Large intestine (tissue), 3 donors: Measurements from ENCODE around the gene DMXL1. TPM values are rescaled to one million over a fixed set of nuclear protein-coding genes. Genes with fewer than 3 reads are reported as not detected.

Experiments used
- DNase-seq, 2 donors: peaks; one replicate each; pipeline versions ENCODE4 v3.0.0 to v3.0.0-alpha.2; 2013
- H3K27ac ChIP-seq: one replicate; pipeline ENCODE4 v1.5.1; 2013; ENCODE audit warnings: low read length
- H3K27me3 ChIP-seq: 2 replicates; pipeline ENCODE4 v1.6.1; 2013; ENCODE audit warnings: low read length; ENCODE audit not compliant: control insufficient read depth, insufficient read depth
- H3K36me3 ChIP-seq: 2 replicates; pipeline ENCODE4 v1.6.1; 2013; ENCODE audit warnings: low read length; ENCODE audit not compliant: control insufficient read depth, insufficient read depth
- H3K4me1 ChIP-seq: one replicate; pipeline ENCODE4 v1.6.1; 2013; ENCODE audit warnings: low read length; ENCODE audit not compliant: control insufficient read depth, insufficient read depth
- H3K4me3 ChIP-seq: one replicate; pipeline ENCODE4 v1.5.1; 2013; ENCODE audit warnings: low read length
- H3K9me3 ChIP-seq: one replicate; pipeline ENCODE4 v1.6.1; 2013; ENCODE audit warnings: mild to moderate bottlenecking, low read depth, low read length, moderate library complexity; ENCODE audit not compliant: control insufficient read depth
- WGBS: methylation state at CpG from one replicate; pipeline ENCODE4 v1.1.5; 2013; ENCODE audit warnings: low lambda C conversion rate; ENCODE audit not compliant: insufficient coverage; 5-methylcytosine and 5-hydroxymethylcytosine counted together
- polyA plus RNA-seq: library from polyadenylated mRNA; unstranded; fragments of 120-200 nt; gene quantifications from one replicate; pipeline ENCODE4 v1.2.1, GENCODE V29; 2013

DMXL1 gene
- polyA plus RNA-seq, 1 donor, result 27.7 TPM

DNA sequence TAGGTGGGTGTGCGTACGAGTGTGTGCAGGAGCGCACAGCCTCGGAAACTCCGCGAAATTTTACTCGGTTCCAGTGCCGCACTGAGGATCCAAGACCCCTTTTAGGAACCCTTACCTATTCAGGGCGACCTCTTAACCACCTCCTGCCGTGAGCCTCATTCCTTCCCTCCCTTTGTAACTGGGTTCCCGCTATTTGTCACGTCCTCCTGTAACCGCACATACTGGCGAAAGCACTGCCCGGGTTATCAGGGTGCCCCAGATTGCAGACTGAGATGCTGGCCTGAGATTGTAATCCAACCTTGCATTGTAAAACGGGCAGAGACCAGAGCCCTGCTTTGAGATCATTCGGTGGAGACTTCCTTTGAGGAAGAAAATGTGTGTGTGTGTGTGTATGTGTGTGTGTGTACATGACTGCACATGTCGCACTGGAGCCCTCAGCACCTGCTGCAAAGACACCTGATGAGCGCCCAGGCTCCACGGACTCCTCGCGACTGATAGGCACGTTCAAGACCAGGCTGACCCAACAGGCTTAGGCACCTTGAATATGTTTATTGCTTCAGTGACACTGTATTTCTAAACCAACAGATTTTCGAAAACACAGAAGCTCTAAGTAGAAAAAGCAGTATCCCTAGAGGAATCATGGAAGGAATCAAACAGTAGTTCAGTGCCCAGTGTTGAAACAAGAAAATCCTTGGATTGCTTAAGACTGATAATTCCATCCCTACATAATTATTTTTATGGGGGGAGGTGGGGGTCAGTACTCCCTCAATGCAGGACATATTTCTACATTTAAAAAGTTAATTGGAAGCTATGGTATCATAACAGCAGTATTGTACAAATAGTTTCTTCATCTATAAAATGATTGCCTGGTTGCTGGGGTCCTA, 198.4 kb downstream of the DMXL1 start:
- peak; percentile 33 to 81 for DNase-seq
- H3K4me1 ChIP-seq, result peaks cover 16% of the 10 kb centered on the region
- no peaks in the 10 kb centered on the region for H3K36me3 ChIP-seq
- WGBS, result no CpG with 5 or more reads among the region's 24 CpGs
- no peaks in the 10 kb centered on the region for H3K27me3 ChIP-seq
- no peaks in the 10 kb centered on the region for H3K9me3 ChIP-seq
- peak overlapping the region; percentile 92 for H3K27ac ChIP-seq
- H3K4me3 ChIP-seq, result peak overlapping the region; percentile 78

DNA sequence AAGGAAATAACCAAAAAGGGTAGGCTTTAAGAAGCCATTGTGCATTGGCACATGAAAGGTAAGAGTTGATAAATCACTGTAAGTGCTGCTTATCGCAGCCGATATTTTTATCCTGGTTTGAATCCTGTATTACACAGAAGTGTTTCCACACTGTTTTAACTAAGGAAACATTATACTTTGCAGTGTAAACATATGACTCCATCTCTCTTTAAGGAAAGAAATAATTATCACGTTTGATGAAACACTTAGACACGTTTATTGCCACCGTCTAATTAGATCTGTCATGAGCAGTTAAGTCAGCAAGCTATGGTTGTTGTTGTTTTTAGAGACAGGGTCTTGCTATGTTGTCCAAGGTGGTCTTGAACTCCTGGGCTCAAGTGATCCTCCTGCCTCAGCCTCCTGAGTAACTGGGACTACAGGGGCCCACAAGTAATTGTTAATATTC, 199.3 kb downstream of the DMXL1 start:
- Histone ChIP-seq H3K4me3 (no peak overlapping the region), H3K9me3 (no peaks in the 10 kb centered on the region), H3K27me3 (no peaks in the 10 kb centered on the region), H3K4me1 (peaks cover 20% of the 10 kb centered on the region), H3K36me3 (no peaks in the 10 kb centered on the region), H3K27ac (no peak overlapping the region)
- no peak for DNase-seq
- WGBS, result no CpG with 5 or more reads among the region's 5 CpGs

DNA sequence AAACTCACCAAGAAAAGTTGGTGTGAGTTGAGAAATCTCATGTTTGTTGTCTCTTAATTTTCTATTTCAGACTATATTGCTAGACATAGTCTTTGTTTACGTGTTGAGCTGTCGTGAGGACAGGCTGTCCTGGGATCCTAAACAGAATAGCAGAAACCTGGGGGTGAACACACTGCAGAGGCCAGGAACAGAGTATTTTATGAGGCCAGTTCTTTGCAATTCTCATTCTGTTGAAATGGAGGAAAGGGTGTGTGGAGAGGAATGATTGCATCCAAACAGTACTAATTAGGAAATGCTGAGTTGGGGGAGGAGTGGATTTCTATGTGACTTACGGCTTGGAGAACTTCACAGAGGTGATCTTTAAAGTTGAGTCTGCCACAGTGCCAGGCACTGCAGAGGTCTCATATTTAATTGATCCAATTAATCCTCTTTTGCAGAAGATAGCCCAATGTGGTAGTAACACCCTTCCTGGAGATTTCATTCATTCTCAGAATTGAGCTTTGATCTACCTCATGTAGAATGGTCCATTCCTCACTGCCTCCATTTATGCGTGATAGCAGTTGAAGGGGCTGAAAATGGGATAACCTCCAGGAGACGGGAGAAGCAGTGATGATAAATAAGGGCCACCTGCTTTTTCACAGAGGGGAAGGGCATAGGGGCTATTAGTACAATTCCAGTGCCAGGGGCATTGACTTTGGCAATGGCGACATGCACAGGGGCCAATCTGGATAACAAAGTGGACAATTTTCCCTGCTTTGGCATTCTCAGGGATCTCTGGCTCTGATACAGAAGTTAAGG, 200.3 kb downstream of the DMXL1 start:
- DNase-seq, result no peak
- Histone ChIP-seq H3K27ac (no peak overlapping the region), H3K36me3 (no peaks in the 10 kb centered on the region), H3K4me3 (no peak overlapping the region), H3K9me3 (no peaks in the 10 kb centered on the region), H3K27me3 (no peaks in the 10 kb centered on the region), H3K4me1 (peaks cover 20% of the 10 kb centered on the region)
- WGBS, result 92% methylated on average over 2 of the region's 6 CpGs

DNA sequence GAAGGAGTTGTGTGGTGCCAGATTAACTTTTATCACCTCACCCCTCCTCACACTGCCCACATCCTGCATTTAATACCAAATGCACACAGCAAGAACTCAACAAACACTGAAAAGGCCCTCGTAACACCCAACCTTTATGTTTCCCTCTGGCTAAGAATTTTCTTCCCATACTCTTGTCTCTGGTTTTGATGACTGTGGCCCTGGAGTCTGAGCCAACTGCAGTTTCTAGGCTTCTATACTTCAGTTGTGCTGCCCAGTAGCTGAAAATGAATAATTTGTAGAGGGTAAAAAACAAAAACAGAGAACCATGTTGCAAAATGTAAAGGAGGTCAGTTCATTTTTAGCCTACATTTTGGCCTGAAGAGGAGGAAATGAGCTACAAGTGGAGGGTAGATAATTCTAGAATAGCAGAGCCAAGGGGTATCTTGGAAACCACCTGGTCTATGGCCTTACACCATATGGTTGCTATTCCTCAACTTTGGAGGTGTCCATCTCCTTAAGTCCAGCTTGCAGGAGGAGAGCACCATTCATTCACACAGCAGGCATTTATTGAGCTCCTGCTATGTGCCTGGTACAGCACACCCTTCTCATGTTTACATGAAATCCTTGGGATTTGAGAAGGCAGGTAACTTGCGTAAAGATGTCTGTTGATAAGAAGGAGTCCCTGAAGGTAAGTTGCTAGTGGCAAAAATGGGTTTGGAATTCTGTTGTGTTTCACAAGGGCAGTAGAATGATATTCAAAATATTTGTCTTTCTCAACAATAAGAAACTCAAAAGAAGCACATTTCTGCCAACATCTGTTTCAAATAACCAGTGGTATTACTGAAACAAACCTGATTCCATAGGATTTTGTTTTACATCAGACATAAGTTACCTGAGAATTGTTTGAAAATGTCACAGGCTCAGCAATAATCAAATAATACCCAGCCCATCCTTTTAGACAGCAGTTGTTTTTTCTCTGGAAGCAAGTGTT, 201.2 kb downstream of the DMXL1 start:
- WGBS, result no CpG with 5 or more reads among the region's 2 CpGs
- no peak overlapping the region for H3K27ac ChIP-seq

DNA sequence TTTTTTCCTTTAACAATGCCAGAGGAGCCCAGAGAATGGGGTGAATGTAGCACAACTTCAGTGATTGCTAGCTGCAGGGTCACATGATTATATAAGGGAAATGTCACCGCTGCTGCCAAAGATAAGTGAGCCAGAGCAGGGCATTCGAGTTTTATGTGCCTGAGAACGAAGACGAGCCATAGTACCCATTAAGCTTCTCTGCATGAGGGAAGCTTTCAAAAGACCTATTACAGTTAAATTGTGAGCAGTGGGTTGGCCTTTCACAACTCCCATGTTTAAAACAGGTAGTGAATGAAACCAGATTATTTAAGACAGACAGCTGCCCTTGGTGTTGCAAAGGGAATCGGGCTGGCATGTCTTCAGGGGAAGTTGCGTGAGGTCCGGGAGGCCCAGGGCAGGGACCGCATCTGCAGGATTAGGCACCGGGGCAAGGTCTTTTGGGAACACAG, 202.5 kb downstream of the DMXL1 start:
- Histone ChIP-seq H3K27ac (no peak overlapping the region), H3K27me3 (no peaks in the 10 kb centered on the region), H3K4me3 (no peak overlapping the region), H3K4me1 (peaks cover 17% of the 10 kb centered on the region), H3K36me3 (no peaks in the 10 kb centered on the region), H3K9me3 (no peaks in the 10 kb centered on the region)
- no CpG with 5 or more reads among the region's 9 CpGs for WGBS
- peak in 1 of 2 donors; percentile 38 for DNase-seq

More for the DNA sequence above, 201.2 kb downstream of the DMXL1 start:
- DNase-seq, result no peak
- no peaks in the 10 kb centered on the region for H3K9me3 ChIP-seq
- no peak overlapping the region for H3K4me3 ChIP-seq
- no peaks in the 10 kb centered on the region for H3K36me3 ChIP-seq
- peaks cover 20% of the 10 kb centered on the region for H3K4me1 ChIP-seq
- no peaks in the 10 kb centered on the region for H3K27me3 ChIP-seq

DNA sequence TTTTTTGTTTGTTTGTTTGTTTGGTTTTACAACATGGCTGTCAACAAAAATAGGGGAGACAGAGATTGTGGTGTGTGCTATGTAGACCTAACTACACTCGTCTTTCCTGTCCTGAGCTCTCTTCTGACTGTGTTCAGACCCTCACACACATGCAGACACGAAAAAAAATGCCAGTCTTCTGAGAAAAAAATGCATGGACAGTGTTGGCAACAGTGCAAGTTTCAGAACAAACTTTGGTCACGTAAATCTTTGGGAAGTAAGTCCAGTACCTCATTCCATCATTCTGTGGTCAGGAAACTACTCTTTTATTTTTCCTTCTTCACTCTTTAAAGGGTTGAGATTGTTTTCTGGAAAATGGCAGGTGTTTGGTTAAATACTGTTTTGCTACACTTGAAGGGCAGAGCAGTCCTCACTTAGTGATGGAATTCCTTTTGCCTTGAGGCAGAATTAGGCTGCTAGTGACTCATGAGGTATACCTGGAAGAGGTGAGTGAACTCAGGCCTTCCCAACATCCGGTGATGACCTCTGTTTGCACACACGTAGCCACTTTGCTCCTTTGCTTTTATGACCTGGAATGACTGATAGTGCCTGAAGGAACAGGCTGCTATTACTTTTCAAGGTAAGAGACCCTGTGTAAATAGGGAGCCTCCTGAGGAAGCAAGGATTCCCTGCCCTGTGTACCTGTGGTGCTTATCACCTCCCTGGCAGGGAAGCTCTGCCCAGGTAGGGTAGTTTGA, 203.3 kb downstream of the DMXL1 start:
- 85% methylated on average over 2 of the region's 5 CpGs for WGBS
- no peaks in the 10 kb centered on the region for H3K36me3 ChIP-seq
- H3K4me1 ChIP-seq, result peaks cover 17% of the 10 kb centered on the region
- peak overlapping the region; percentile 28 for H3K27ac ChIP-seq
- peak; percentile 83 to 93 for DNase-seq
- no peaks in the 10 kb centered on the region for H3K9me3 ChIP-seq
- H3K4me3 ChIP-seq, result no peak overlapping the region
- no peaks in the 10 kb centered on the region for H3K27me3 ChIP-seq

DNA sequence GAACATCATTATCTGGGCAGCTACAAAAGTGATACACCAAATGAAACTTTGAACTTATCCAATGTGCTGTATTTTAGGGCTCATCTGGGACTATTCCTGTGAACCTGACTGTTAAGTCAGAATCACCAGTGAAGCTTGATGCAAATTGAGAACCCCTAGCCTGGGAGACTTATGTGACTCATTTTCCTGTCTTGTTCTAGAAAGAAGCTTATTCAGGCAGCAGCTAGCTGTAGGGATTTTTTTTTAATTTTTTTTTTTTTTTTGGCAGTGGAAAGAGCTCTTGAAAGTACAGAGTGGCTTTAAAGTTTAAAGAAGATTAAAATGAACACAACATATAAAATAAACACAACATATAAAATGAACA, 203.9 kb downstream of the DMXL1 start:
- DNase-seq, result no peak
- H3K27me3 ChIP-seq, result no peaks in the 10 kb centered on the region
- no peak overlapping the region for H3K4me3 ChIP-seq
- no peaks in the 10 kb centered on the region for H3K36me3 ChIP-seq
- H3K27ac ChIP-seq, result peak overlapping the region; percentile 28
- peaks cover 17% of the 10 kb centered on the region for H3K4me1 ChIP-seq
- no peaks in the 10 kb centered on the region for H3K9me3 ChIP-seq

DNA sequence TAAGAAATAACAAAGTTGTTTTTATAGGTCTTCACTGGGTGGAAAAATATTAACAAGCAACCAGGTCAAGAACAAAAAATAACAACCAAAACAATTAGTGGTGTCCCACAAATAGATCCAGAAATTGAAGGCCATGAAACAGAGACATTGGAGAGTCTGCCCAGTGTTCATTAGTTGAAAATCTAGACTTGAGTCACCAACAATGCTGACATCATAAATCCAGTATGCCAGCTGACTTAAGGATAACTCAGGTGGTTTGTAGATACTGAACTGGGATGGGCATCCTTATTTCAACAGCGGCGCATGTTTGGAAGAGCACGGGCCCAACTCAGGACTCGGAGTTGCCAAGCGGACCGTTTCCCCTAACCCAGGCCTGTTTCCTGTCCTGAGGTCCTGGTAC, 204.3 kb downstream of the DMXL1 start:
- Histone ChIP-seq H3K36me3 (no peaks in the 10 kb centered on the region), H3K4me1 (peaks cover 17% of the 10 kb centered on the region), H3K27me3 (no peaks in the 10 kb centered on the region), H3K27ac (no peak overlapping the region), H3K9me3 (no peaks in the 10 kb centered on the region), H3K4me3 (no peak overlapping the region)
- DNase-seq, result no peak
- WGBS, result no CpG with 5 or more reads among the region's 6 CpGs

DNA sequence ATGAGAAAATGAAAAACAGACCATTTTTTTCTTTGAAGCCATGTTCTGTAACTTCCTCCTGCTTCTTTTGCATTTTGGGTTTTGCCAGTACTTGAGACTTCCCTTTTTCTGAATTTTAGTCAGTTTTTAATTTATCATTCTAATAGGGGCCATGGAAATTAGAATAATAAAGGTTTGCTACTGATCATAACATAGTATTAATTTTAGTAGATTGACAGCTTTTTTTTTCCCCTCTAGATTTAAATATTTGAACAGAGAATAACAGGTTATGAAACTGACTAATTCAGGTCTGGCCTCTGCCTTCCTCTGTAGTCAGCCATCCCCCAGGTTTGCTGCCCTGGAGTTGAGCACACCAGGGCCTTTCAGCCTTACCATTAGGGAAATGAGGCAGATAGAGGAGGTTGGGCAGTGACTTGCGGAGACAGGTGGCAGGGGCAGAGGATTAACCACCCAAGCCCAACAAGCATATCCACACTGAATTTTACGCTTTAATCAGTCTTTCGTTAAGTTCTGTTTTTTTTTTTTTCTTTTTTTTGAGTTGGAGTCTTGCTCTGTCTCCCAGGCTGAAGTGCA, 204.8 kb downstream of the DMXL1 start:
- H3K27me3 ChIP-seq, result no peaks in the 10 kb centered on the region
- H3K9me3 ChIP-seq, result no peaks in the 10 kb centered on the region
- WGBS, result 96% methylated on average over 2 of the region's 3 CpGs
- H3K4me3 ChIP-seq, result no peak overlapping the region
- DNase-seq, result no peak
- peaks cover 17% of the 10 kb centered on the region for H3K4me1 ChIP-seq
- no peaks in the 10 kb centered on the region for H3K36me3 ChIP-seq
- no peak overlapping the region for H3K27ac ChIP-seq
